ENCODE results near the gene THAP8.

THAP8 gene

GRCh38 chr19:35987571-35987896, 66.6 kb downstream of the THAP8 start:
- Histone ChIP-seq H3K27ac (ENCODE audit: low read length) (no peak overlapping the region), H3K4me1 (ENCODE audit: insufficient read depth, low read length) (no peaks in the 10 kb centered on the region), H3K27me3 (ENCODE audit: insufficient read depth, low read length, poor library complexity) (peaks cover 21% of the 10 kb centered on the region), H2AFZ (ENCODE audit: low read depth, low read length) (no peak overlapping the region), H3K4me3 (ENCODE audit: low read depth in 1 of 2, low read length in 2 of 2) (no peak overlapping the region), H3K36me3 (ENCODE audit: insufficient read depth, low read length) (no peaks in the 10 kb centered on the region), H3K9ac (ENCODE audit: low read depth, low read length) (no peak overlapping the region), H3K79me2 (ENCODE audit: insufficient read depth, low read length) (no peaks in the 10 kb centered on the region), H4K20me1 (ENCODE audit: insufficient read depth, low read length) (no peaks in the 10 kb centered on the region; the same call in 1 of the 2 replicates), H3K4me2 (ENCODE audit: insufficient read depth, low read length) (no peak overlapping the region), H3K9me3 (ENCODE audit: insufficient read depth, low read length, severe bottlenecking) (no peaks in the 10 kb centered on the region)
- TF ChIP-seq, protein P1, sequence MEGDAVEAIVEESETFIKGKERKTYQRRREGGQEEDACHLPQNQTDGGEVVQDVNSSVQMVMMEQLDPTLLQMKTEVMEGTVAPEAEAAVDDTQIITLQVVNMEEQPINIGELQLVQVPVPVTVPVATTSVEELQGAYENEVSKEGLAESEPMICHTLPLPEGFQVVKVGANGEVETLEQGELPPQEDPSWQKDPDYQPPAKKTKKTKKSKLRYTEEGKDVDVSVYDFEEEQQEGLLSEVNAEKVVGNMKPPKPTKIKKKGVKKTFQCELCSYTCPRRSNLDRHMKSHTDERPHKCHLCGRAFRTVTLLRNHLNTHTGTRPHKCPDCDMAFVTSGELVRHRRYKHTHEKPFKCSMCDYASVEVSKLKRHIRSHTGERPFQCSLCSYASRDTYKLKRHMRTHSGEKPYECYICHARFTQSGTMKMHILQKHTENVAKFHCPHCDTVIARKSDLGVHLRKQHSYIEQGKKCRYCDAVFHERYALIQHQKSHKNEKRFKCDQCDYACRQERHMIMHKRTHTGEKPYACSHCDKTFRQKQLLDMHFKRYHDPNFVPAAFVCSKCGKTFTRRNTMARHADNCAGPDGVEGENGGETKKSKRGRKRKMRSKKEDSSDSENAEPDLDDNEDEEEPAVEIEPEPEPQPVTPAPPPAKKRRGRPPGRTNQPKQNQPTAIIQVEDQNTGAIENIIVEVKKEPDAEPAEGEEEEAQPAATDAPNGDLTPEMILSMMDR (IDR thresholded peaks at IDR 0.05; ENCODE audit: borderline replicate concordance, extremely low read depth, low read length, poor library complexity, severe bottlenecking) = no peak
- TF ChIP-seq EZH2 (IDR thresholded peaks at IDR 0.05; ENCODE audit: borderline replicate concordance, low read depth, low read length, severe bottlenecking) = no peak
- ATAC-seq (ENCODE audit: insufficient read depth, low read depth) (no peak), DNase-seq (no peak)

- no peaks in the 10 kb centered on the region; the same call in 1 of the 2 replicates for H4K20me1 ChIP-seq (ENCODE audit: insufficient read depth, low read length)
- H3K9me3 ChIP-seq (ENCODE audit: insufficient read depth, low read length, severe bottlenecking) = no peaks in the 10 kb centered on the region
- no peak for DNase-seq
- H3K4me1 ChIP-seq (ENCODE audit: insufficient read depth, low read length) = no peaks in the 10 kb centered on the region
- H3K36me3 ChIP-seq (ENCODE audit: insufficient read depth, low read length) = no peaks in the 10 kb centered on the region
- H2AFZ ChIP-seq (ENCODE audit: low read depth, low read length) = no peak overlapping the region
- peak overlapping the region; percentile 22; the same call in 1 of the 2 replicates for H3K4me2 ChIP-seq (ENCODE audit: insufficient read depth, low read length)
- no peak overlapping the region for H3K27ac ChIP-seq (ENCODE audit: low read length)
- H3K9ac ChIP-seq (ENCODE audit: low read depth, low read length) = no peak overlapping the region
- peaks cover 21% of the 10 kb centered on the region for H3K27me3 ChIP-seq (ENCODE audit: insufficient read depth, low read length, poor library complexity)
- no peaks in the 10 kb centered on the region for H3K79me2 ChIP-seq (ENCODE audit: insufficient read depth, low read length)
- ATAC-seq (ENCODE audit: insufficient read depth, low read depth) = peak; percentile 45; the same call in 2 of the 3 replicates
- TF ChIP-seq, protein P1 (IDR thresholded peaks at IDR 0.05; ENCODE audit: borderline replicate concordance, extremely low read depth, low read length, poor library complexity, severe bottlenecking) = no peak
- H3K4me3 ChIP-seq (ENCODE audit: low read depth in 1 of 2, low read length in 2 of 2) = no peak overlapping the region
Measured at GRCh38 chr19:35986664-35987570, 67.2 kb downstream of the THAP8 start.

- Histone ChIP-seq H3K9ac (ENCODE audit: low read depth, low read length) (no peak overlapping the region), H3K4me1 (ENCODE audit: insufficient read depth, low read length) (no peaks in the 10 kb centered on the region), H3K9me3 (ENCODE audit: insufficient read depth, low read length, severe bottlenecking) (no peaks in the 10 kb centered on the region), H3K4me2 (ENCODE audit: insufficient read depth, low read length) (no peak overlapping the region), H4K20me1 (ENCODE audit: insufficient read depth, low read length) (no peaks in the 10 kb centered on the region; the same call in 1 of the 2 replicates), H3K36me3 (ENCODE audit: insufficient read depth, low read length) (no peaks in the 10 kb centered on the region), H3K27me3 (ENCODE audit: insufficient read depth, low read length, poor library complexity) (peaks cover 21% of the 10 kb centered on the region), H3K4me3 (ENCODE audit: low read depth in 1 of 2, low read length in 2 of 2) (no peak overlapping the region), H2AFZ (ENCODE audit: low read depth, low read length) (no peak overlapping the region), H3K79me2 (ENCODE audit: insufficient read depth, low read length) (no peaks in the 10 kb centered on the region), H3K27ac (ENCODE audit: low read length) (no peak overlapping the region)
- DNase-seq (no peak), ATAC-seq (ENCODE audit: insufficient read depth, low read depth) (no peak)
- TF ChIP-seq EZH2 (IDR thresholded peaks at IDR 0.05; ENCODE audit: borderline replicate concordance, low read depth, low read length, severe bottlenecking) = no peak
- TF ChIP-seq, protein P1 (IDR thresholded peaks at IDR 0.05; ENCODE audit: borderline replicate concordance, extremely low read depth, low read length, poor library complexity, severe bottlenecking) = no peak
Measured at GRCh38 chr19:35986111-35986510, 68.0 kb downstream of the THAP8 start.

Measured in DND-41 (cell line).